ENCODE results near the gene GLRX3.

DNA sequence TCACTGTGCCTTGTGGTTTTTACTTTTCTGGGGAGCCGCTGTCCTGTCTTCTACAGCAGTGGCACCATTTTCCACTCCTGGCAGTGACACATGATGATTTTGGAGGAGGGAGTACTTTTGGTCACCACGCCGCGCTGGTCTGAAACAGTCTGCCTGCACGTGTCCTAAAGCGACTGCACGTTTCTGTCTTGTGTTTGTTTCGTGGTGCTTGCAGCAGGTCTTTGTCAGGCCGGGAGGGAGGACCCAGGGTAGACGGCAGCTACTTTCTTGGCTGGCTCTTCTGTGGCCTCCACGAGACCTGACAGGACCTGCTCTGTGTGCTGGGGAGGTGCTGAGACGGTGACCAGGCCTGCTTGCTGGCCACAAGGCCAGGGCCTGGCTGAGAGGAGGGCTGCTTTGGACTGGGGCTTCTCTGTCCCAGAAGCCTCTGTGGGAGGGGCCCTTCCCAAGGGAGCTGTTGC lies 82.0 kb downstream of the GLRX3 start:
- TF ChIP-seq, protein P1, sequence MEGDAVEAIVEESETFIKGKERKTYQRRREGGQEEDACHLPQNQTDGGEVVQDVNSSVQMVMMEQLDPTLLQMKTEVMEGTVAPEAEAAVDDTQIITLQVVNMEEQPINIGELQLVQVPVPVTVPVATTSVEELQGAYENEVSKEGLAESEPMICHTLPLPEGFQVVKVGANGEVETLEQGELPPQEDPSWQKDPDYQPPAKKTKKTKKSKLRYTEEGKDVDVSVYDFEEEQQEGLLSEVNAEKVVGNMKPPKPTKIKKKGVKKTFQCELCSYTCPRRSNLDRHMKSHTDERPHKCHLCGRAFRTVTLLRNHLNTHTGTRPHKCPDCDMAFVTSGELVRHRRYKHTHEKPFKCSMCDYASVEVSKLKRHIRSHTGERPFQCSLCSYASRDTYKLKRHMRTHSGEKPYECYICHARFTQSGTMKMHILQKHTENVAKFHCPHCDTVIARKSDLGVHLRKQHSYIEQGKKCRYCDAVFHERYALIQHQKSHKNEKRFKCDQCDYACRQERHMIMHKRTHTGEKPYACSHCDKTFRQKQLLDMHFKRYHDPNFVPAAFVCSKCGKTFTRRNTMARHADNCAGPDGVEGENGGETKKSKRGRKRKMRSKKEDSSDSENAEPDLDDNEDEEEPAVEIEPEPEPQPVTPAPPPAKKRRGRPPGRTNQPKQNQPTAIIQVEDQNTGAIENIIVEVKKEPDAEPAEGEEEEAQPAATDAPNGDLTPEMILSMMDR (IDR thresholded peaks at IDR 0.05): no peak
- TF ChIP-seq, protein P2, sequence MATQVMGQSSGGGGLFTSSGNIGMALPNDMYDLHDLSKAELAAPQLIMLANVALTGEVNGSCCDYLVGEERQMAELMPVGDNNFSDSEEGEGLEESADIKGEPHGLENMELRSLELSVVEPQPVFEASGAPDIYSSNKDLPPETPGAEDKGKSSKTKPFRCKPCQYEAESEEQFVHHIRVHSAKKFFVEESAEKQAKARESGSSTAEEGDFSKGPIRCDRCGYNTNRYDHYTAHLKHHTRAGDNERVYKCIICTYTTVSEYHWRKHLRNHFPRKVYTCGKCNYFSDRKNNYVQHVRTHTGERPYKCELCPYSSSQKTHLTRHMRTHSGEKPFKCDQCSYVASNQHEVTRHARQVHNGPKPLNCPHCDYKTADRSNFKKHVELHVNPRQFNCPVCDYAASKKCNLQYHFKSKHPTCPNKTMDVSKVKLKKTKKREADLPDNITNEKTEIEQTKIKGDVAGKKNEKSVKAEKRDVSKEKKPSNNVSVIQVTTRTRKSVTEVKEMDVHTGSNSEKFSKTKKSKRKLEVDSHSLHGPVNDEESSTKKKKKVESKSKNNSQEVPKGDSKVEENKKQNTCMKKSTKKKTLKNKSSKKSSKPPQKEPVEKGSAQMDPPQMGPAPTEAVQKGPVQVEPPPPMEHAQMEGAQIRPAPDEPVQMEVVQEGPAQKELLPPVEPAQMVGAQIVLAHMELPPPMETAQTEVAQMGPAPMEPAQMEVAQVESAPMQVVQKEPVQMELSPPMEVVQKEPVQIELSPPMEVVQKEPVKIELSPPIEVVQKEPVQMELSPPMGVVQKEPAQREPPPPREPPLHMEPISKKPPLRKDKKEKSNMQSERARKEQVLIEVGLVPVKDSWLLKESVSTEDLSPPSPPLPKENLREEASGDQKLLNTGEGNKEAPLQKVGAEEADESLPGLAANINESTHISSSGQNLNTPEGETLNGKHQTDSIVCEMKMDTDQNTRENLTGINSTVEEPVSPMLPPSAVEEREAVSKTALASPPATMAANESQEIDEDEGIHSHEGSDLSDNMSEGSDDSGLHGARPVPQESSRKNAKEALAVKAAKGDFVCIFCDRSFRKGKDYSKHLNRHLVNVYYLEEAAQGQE (IDR thresholded peaks at IDR 0.05; ENCODE audit: low read depth, low read length): no peak
- no peak for TF ChIP-seq EZH2phosphoT487 (IDR thresholded peaks at IDR 0.05; ENCODE audit: borderline replicate concordance, low read depth)
